ENCODE data around the gene CAPN5. TPM values are rescaled to one million over a fixed set of nuclear protein-coding genes. Genes with fewer than 3 reads are reported as not detected.

The CAPN5 gene
- total RNA-seq, 1 donor from 2014 or later, result 29.7 TPM

DNA sequence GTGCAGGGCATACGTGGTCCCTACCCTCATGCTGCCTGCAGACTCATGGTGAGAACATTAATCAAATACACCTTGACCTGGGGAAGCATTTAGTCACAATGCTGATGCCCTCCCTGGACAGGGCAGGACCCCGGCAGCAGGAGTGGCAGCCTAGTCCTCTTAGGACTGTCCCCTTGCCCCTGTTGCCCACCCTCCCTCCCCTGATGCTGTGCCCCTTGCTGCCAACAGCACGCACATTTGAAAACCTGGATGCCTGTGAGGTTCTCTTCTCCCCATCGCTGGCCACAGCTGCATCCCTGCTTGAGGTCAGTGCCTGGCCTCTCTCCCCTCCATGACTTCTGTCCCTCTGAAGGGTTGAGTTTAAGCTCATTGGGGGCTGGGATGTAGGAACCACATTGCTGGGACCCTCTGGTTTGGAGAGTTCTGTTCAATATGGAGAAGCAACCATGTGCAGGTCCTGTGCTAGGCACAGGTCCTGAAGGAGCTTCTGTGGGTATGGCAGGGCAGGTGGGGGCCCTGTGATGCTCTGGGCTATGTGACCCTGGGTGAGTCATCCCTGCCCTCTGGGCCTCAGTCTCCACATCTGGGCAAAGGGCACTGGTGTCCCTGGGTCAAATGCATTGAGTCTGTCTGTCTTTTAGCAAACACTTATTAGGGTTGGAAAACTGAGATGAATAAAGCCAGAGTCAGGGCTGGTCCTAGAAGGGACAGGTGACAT lies 92.6 kb downstream of the CAPN5 start:
- Mint-ChIP-seq H3K4me1 (ENCODE audit: unreplicated experiment) (no peaks in the 10 kb centered on the region), H3K4me3 (ENCODE audit: unreplicated experiment) (no peak overlapping the region), H3K27ac (ENCODE audit: unreplicated experiment) (no peak overlapping the region), H3K36me3 (ENCODE audit: low read depth, unreplicated experiment) (peaks cover 5% of the 10 kb centered on the region), H3K9me3 (ENCODE audit: unreplicated experiment) (no peaks in the 10 kb centered on the region), H3K27me3 (ENCODE audit: unreplicated experiment) (peaks cover 17% of the 10 kb centered on the region)
- TF ChIP-seq, protein P1, sequence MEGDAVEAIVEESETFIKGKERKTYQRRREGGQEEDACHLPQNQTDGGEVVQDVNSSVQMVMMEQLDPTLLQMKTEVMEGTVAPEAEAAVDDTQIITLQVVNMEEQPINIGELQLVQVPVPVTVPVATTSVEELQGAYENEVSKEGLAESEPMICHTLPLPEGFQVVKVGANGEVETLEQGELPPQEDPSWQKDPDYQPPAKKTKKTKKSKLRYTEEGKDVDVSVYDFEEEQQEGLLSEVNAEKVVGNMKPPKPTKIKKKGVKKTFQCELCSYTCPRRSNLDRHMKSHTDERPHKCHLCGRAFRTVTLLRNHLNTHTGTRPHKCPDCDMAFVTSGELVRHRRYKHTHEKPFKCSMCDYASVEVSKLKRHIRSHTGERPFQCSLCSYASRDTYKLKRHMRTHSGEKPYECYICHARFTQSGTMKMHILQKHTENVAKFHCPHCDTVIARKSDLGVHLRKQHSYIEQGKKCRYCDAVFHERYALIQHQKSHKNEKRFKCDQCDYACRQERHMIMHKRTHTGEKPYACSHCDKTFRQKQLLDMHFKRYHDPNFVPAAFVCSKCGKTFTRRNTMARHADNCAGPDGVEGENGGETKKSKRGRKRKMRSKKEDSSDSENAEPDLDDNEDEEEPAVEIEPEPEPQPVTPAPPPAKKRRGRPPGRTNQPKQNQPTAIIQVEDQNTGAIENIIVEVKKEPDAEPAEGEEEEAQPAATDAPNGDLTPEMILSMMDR (IDR thresholded peaks at IDR 0.05; ENCODE audit: unreplicated experiment), result no peak
- DNase-seq (ENCODE audit: low spot score), result no peak

DNA sequence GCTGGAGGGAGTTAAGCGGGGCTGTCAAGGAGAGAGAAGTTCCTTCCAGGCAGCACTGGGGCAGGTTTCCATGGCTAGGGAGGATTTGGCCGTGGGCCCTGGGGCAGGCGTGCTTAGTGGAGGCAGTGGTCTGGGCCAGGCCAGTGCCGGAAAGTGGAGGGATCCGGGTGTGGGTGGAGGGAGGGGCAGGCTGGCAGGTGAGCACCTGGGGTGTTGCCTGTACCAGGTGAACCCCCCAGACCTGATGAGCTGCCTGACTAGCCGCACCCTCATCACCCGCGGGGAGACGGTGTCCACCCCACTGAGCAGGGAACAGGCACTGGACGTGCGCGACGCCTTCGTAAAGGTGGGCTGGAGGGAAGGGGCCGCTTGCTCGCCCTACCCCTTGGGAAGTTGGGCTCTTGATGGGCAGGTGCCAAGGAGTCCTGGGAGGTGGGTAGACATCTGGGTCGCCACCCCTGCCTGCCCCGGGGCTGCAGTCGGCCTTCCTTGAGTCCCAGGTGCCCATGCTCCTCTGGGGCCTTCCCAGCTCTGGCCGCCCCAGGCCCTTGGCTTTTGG lies 93.2 kb downstream of the CAPN5 start:
- peaks cover 5% of the 10 kb centered on the region for H3K36me3 Mint-ChIP-seq (ENCODE audit: low read depth, unreplicated experiment)
- no peak for DNase-seq (ENCODE audit: low spot score)
- H3K27ac Mint-ChIP-seq (ENCODE audit: unreplicated experiment), result no peak overlapping the region
- TF ChIP-seq, protein P1 (IDR thresholded peaks at IDR 0.05; ENCODE audit: unreplicated experiment), result no peak
- H3K9me3 Mint-ChIP-seq (ENCODE audit: unreplicated experiment), result no peaks in the 10 kb centered on the region
- H3K4me1 Mint-ChIP-seq (ENCODE audit: unreplicated experiment), result no peaks in the 10 kb centered on the region
- H3K4me3 Mint-ChIP-seq (ENCODE audit: unreplicated experiment), result no peak overlapping the region
- peaks cover 20% of the 10 kb centered on the region for H3K27me3 Mint-ChIP-seq (ENCODE audit: unreplicated experiment)

DNA sequence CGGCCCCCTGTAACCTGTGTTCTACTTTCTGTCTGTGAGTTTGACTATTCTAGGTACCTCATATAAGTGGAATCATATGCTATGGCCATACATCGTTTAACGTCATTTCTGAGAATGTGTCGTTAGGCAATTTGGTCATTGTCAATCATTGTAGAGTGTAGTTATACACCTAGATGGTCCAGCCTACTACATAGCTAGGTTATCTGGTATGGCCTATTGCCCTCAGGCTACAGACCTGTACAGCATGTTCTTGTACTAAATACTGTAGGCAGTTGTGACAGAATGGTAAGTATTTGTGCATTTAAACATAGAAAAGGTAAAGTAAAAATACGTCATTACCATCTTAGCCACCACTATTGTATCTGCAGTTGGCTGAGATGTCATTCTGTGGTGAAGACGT lies 96.5 kb downstream of the CAPN5 start:
- Mint-ChIP-seq H3K9me3 (ENCODE audit: unreplicated experiment) (no peaks in the 10 kb centered on the region), H3K4me1 (ENCODE audit: unreplicated experiment) (peaks cover 16% of the 10 kb centered on the region), H3K36me3 (ENCODE audit: low read depth, unreplicated experiment) (peaks cover 4% of the 10 kb centered on the region), H3K4me3 (ENCODE audit: unreplicated experiment) (no peak overlapping the region), H3K27ac (ENCODE audit: unreplicated experiment) (no peak overlapping the region), H3K27me3 (ENCODE audit: unreplicated experiment) (peaks cover 13% of the 10 kb centered on the region)
- TF ChIP-seq, protein P1 (IDR thresholded peaks at IDR 0.05; ENCODE audit: unreplicated experiment), result no peak
- no peak for DNase-seq (ENCODE audit: low spot score)

DNA sequence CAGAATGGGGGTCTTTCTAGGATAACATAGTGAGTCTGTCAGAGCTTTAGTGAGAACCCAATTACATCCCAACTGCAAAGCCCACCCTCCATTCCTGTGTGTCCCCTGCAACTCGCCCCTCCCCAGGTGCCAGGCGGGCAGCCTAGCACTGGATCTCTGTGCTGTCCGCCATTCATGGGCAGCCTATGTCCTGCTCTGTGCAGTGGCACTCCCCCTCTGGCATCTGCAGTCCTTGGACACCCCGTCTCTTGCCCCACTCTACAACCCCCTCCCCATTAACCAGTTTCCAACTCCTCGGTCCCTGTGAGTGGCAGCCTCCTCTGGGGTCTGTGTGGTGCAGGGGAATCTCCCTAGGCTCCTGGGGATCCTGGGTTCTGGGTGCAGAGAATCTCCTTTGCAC lies 98.3 kb downstream of the CAPN5 start:
- Mint-ChIP-seq H3K4me3 (ENCODE audit: unreplicated experiment) (no peak overlapping the region), H3K9me3 (ENCODE audit: unreplicated experiment) (no peaks in the 10 kb centered on the region), H3K27me3 (ENCODE audit: unreplicated experiment) (peaks cover 8% of the 10 kb centered on the region), H3K27ac (ENCODE audit: unreplicated experiment) (no peak overlapping the region), H3K36me3 (ENCODE audit: low read depth, unreplicated experiment) (peaks cover 4% of the 10 kb centered on the region), H3K4me1 (ENCODE audit: unreplicated experiment) (peaks cover 19% of the 10 kb centered on the region)
- no peak for DNase-seq (ENCODE audit: low spot score)
- TF ChIP-seq, protein P1 (IDR thresholded peaks at IDR 0.05; ENCODE audit: unreplicated experiment), result no peak

DNA sequence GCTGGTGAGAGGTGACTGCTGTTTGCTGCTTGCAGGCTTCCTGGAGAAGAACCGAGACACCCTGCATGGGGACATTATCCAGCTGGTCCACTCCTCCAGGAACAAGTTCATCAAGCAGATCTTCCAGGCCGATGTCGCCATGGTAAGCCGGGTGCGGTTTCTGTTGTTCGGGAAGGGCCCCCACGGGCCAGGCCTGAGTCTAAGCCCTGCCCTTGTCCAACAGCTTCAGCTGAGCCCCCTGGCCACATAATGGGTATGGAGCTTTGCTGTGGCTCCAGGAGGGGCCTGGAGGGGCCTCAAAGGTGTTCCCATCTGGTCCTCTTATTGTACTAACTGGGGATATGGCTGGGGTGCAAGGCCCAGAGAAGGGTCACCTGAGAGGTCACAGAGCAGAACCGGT lies 99.2 kb downstream of the CAPN5 start:
- peaks cover 4% of the 10 kb centered on the region for H3K27me3 Mint-ChIP-seq (ENCODE audit: unreplicated experiment)
- TF ChIP-seq, protein P1 (IDR thresholded peaks at IDR 0.05; ENCODE audit: unreplicated experiment), result no peak
- peaks cover 4% of the 10 kb centered on the region for H3K36me3 Mint-ChIP-seq (ENCODE audit: low read depth, unreplicated experiment)
- peaks cover 28% of the 10 kb centered on the region for H3K4me1 Mint-ChIP-seq (ENCODE audit: unreplicated experiment)
- no peak for DNase-seq (ENCODE audit: low spot score)
- H3K9me3 Mint-ChIP-seq (ENCODE audit: unreplicated experiment), result no peaks in the 10 kb centered on the region
- H3K27ac Mint-ChIP-seq (ENCODE audit: unreplicated experiment), result no peak overlapping the region
- no peak overlapping the region for H3K4me3 Mint-ChIP-seq (ENCODE audit: unreplicated experiment)
